Femur (tissue), 1 donor: Measurements from ENCODE around the gene UGT1A4.
"Not testable (repeated sequence)": the region's sequence is repeated elsewhere in the genome, so short reads cannot be mapped to it uniquely, and the experiment has no call there.

Experiments
- DNase-seq: peaks from one replicate; pipeline ENCODE4 v3.0.0-alpha.2; 2017

UGT1A4 gene

GRCh38 chr2:233700028-233700635 lies 18.4 kb upstream of the UGT1A4 start:
- DNase-seq: no peak

GRCh38 chr2:233700842-233701241 lies 17.7 kb upstream of the UGT1A4 start:
- DNase-seq: not testable (repeated sequence)

- DNase-seq: no peak
Measured at GRCh38 chr2:233702238-233702637, 16.3 kb upstream of the UGT1A4 start.

- no peak for DNase-seq
Measured at GRCh38 chr2:233705911-233706506, 12.5 kb upstream of the UGT1A4 start.

GRCh38 chr2:233706720-233707119 lies 11.8 kb upstream of the UGT1A4 start:
- DNase-seq: no peak

DNA sequence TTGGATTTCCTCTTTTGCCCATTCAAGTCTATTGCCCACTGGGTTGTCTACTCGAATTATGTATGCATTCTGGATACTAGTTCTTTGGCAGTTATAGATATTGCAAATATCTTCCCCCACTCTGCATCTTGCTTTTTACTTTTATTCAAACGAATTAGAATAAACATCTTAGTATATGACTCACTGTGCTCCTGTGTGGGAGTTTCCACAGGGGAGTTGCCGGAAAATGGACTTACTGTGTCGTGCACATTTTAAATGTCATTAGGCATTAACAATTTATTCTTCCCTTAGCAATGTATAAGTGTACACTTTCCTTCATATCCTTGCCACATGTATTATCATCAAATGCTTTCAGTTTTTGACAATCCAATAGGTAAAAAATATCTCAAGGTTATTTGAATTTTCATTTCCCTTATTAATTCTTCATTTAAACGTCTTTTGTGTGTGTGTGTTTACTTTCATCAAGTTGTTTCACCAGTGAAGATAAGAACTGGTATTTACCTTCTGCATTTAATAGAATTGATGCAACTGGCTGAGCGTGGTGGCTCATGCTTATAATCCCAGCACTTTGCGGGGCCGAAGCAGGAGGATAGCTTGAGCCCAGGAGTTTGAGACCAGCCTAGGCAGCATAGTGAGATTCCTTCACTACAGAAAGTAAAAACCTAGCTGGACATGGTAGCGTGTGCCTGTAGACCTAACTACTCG lies 10.4 kb upstream of the UGT1A4 start:
- no peak for DNase-seq

DNA sequence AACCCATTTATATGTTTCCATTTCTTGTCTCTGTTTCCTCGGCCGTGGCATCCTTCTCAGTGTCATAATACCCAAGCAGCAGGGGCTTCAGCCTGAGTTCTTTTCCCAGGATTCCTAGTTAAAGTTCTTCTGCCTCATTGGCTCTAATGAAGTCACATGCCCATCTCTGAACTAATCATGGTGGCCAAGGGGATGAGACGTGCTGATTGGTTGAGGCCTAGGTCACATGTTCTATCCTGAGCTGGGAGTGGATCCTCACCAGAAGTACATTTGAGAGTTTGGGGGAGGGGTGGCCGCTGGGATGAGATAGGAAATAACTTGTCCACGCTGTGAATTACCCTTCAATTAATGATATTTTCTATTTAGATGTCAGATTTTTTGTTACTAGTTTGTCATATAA lies 9.6 kb upstream of the UGT1A4 start:
- no peak for DNase-seq

DNA sequence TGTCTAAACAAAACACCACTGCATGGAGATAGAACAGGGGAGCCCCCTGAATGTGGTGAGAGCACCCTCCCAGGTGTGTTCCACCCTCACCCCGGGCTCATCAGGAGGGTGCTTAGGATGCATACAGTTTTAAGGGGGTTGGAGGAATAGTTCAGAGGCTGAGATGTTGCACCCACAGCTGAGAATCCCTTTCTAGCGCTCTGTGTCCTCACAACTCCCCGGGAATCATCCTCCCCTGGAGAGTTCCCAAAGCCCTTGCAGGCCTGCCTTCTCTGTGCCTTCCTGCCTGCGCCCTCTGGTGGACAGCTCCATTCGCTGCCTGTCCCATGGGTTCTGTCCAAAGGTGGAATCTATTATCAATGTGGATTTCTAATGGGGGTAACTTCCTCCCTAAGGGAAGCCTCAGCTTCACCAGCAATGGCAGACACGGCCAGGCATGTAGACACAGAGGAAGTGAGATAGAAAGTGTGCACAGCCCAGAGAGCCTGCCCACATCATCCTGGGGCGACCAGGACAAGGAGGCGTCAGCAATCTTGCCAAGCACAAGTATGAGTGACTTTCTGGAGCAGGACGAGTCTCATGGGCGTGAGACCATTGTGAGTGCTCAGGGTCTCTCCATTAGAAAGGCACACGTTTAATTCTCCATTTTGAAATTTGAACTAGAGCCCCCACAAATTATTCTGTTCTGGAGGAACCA lies 7.1 kb upstream of the UGT1A4 start:
- peak; percentile 67 for DNase-seq

GRCh38 chr2:233712611-233713261 lies 5.8 kb upstream of the UGT1A4 start, which contains the start of gene UGT1A5:
UGT1A5 (plus strand) TSS chr2:233712907; CDS start chr2:233712992, 85 bp downstream.
- DNase-seq: no peak

DNA sequence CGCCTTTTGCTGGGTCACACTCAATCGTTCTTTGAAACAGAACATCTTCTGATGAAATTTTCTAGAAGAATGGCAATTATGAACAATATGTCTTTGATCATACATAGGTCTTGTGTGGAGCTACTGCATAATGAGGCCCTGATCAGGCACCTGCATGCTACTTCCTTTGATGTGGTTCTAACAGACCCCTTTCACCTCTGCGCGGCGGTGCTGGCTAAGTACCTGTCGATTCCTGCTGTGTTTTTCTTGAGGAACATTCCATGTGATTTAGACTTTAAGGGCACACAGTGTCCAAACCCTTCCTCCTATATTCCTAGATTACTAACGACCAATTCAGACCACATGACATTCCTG lies 5.3 kb upstream of the UGT1A4 start:
- no peak for DNase-seq

DNA sequence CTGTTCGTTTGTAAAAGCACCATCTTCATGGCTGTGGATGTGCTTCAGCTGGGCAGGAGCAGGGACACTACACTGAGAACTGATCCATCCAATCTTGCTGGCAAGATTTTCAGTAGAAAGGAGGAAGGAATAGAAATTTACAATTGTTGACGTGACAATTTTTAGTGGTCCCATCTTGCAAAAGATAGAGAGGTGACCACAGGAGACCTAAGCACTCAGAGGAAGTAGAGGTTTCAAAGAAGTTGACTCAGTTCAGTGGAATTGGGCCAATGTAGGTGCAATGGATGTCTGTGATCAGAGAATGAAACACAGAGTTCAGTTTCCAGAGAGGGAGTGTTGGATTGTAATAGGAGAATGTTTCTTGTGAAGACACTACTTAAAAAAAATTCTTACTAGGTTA lies 4.4 kb upstream of the UGT1A4 start:
- no peak for DNase-seq

- no peak for DNase-seq
Measured at GRCh38 chr2:233728723-233729301, 10.3 kb downstream of the UGT1A4 start, which contains the start of gene UGT1A3. UGT1A3 (plus strand) TSS chr2:233729042; CDS start chr2:233729127, 85 bp downstream.

- not testable (repeated sequence) for DNase-seq
Measured at GRCh38 chr2:233736868-233737653, 18.5 kb downstream of the UGT1A4 start.

GRCh38 chr2:233740870-233741269 lies 22.3 kb downstream of the UGT1A4 start:
- DNase-seq: no peak

DNA sequence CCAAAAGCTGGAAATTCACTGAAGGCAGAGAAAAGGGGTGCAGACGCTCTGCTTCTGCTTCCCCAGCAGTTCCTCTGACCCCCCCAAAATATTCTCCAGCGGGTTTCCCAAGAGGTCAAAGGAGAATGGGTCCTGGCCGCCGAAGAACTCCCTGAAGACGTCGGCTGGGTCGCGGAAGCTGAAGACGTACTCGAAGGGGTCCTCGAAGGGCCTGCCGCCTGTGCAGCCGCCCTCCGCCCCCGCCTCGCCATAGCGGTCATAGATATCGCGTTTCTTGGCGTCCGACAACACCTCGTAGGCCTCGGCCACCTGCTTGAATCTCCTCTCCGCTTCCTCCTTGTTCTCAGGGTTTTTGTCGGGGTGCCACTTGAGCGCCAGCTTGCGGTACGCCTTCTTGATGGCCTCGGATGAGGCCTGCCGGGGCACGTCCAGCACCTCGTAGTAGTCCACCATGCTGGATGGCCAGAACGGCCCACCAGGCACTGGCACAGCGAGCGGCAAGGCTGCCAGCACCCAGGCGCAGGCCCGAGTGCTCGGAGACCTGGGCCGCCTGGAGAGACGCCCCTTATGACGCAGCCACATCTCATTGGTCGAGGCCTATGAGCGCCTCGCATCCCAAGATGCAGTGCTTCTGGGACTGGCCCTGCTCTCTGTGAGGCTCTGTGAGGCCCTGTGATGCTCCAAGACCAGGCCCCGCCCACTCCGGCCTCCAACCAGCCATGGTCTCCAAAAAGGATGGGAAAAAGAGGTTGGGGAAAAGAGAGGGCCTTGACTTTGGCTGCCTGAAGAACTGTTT lies 25.1 kb downstream of the UGT1A4 start:
- DNase-seq: no peak

GRCh38 chr2:233745073-233745755 lies 26.7 kb downstream of the UGT1A4 start:
- no peak for DNase-seq

DNA sequence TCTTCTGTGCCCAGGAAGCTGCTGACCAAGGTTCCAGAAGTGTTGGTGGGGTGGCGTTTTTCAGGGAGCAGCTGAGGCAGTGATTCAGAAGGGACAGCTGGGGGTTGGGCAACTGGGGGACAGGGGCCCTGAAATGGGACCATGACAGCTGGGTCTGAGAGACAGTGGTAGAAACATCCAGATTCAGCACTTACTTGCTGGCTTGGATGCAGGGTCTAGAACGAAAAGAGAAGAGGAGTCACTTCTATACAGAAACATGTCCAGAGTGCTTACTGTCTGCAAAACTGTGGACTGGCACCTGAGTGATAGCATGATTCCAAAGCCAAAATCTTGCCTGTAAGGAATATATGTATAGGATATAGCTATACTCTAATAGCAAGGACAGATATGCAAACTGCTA lies 27.3 kb downstream of the UGT1A4 start:
- not testable (repeated sequence) for DNase-seq

DNA sequence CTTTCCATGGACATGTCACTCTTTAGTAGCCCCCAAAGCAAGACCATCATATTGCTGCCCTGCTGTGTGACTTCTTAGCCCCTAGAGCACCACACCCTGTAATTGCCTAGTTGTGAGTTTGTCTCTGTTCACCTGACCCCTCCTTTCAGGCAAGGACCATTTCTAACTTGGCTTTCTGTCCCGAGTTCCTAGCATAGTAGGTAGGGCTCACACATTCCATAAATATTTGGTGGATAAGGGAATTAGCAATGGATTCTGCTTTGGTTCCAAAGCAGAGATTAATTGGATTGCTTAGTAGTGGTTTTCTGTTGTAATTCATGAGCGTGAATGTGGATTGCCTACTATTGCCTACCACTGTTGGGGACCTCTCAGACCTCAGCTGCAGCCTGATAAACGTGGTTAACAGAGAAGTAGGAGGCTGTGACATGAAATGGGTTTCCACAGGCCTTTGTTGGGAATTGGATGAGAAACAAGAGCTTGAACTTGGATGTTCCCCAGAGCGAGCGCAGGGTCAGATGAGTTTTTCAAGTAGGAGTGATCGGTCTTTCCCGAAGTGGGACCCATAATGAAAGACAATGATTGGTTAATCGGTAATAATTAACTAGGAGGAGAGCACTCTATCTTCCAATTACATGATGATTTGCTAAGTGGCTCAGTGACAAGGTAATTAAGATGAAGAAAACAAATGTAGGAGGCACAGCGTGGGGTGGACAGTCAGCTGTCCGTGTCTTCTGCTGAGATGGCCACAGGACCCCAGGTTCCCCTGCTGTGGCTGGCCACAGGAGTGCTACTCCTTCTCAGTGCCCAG lies 28.1 kb downstream of the UGT1A4 start:
- no peak for DNase-seq

DNA sequence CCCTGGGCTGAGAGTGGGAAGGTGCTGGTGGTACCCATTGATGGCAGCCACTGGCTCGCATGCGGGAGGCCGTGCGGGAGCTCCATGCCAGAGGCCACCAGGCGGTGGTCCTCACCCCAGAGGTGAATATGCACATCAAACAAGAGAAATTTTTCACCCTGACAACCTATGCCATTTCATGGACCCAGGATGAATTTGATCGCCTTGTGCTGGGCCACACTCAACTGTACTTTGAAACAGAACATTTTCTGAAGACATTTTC lies 28.7 kb downstream of the UGT1A4 start:
- no peak for DNase-seq

DNA sequence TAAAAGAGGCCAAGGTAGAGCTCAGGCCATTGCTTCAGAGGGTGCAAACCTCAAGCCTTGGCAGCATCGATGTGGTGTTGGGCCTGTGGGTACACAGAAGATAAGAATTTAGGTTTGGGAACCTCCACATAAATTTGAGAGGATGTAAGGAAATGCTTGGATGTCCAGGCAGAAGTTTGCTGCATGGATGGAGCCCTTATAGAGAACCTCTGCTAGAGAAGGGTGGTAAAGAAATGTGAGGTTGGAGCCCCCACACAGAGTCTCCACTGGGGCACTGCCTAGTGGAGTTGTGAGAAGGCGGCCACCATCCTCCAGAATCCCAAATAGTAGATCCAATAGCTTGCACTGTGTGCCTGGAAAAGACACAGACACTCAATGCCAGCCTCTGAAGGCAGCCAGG lies 32.2 kb downstream of the UGT1A4 start:
- DNase-seq: not testable (repeated sequence)
